ENCODE results near the gene NOP9.

Gene NOP9

DNA sequence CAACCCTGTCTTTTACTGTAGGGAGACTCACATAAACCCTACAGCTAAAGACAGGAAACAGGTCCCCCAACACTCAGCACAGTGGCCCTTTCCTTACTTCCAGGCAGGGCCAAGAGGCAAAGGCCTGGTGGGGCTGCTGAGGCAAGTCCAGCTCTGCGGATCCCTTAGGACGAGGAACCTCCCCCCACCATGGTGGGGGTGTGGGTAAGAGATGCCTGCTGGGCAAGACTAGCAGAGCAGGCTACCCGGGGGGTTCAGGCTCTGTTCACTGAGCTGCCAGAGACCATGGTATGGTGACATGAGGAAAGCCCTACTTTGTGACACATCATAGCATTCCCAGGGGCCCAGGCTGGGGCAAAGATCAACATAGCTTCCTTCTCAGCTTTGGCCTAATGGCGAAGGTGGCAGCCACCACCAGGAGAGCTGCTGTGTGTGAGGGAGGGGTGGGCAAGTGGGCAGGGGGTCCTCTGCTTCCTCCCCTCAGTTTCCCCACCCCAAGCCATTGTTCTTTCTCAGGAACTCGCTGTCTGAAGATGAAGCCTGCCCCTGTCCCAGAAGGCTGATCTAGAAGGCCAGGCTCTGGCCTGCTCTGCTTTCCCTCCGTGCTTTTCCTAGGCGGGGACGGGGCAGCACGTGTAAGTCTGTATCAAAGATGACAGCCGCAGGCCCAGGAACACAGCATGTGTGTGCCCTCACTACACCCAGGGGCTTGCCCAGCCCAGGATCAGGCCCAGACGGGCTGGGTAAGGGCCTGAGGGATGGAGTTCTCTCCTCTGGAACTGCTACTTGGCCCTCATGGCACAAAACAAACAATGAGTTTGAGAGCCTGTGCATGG, 47.1 kb upstream of the NOP9 start:
- Histone ChIP-seq H3K4me1 (ENCODE audit: insufficient read depth, low read length, severe bottlenecking) (no peaks in the 10 kb centered on the region), H4K20me1 (ENCODE audit: insufficient read depth, low read length) (no peaks in the 10 kb centered on the region), H2AFZ (ENCODE audit: low read length) (no peak overlapping the region), H3K9me2 (ENCODE audit: low read depth, low read length) (no peaks in the 10 kb centered on the region), H3K4me3 (ENCODE audit: low read depth, low read length, poor library complexity, severe bottlenecking) (no peak overlapping the region), H3K36me3 (ENCODE audit: insufficient read depth, low read length) (no peaks in the 10 kb centered on the region), H3K9me3 (ENCODE audit: low read length) (no peaks in the 10 kb centered on the region), H3K4me2 (ENCODE audit: low read length) (no peak overlapping the region), H3F3A (ENCODE audit: insufficient read depth, low read length) (no peaks in the 10 kb centered on the region), H3K27me3 (ENCODE audit: insufficient read depth, low read length) (no peaks in the 10 kb centered on the region), H3K27ac (ENCODE audit: low read depth, low read length, poor library complexity, severe bottlenecking) (no peak overlapping the region), H3K9ac (ENCODE audit: low read length) (no peak overlapping the region), H3K79me2 (ENCODE audit: insufficient read depth, low read length) (no peaks in the 10 kb centered on the region)
- TF ChIP-seq, protein P1, sequence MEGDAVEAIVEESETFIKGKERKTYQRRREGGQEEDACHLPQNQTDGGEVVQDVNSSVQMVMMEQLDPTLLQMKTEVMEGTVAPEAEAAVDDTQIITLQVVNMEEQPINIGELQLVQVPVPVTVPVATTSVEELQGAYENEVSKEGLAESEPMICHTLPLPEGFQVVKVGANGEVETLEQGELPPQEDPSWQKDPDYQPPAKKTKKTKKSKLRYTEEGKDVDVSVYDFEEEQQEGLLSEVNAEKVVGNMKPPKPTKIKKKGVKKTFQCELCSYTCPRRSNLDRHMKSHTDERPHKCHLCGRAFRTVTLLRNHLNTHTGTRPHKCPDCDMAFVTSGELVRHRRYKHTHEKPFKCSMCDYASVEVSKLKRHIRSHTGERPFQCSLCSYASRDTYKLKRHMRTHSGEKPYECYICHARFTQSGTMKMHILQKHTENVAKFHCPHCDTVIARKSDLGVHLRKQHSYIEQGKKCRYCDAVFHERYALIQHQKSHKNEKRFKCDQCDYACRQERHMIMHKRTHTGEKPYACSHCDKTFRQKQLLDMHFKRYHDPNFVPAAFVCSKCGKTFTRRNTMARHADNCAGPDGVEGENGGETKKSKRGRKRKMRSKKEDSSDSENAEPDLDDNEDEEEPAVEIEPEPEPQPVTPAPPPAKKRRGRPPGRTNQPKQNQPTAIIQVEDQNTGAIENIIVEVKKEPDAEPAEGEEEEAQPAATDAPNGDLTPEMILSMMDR (IDR thresholded peaks at IDR 0.05; ENCODE audit: low read length): no peak
- TF ChIP-seq EZH2 (IDR thresholded peaks at IDR 0.05; ENCODE audit: borderline replicate concordance, low read length): no peak

DNA sequence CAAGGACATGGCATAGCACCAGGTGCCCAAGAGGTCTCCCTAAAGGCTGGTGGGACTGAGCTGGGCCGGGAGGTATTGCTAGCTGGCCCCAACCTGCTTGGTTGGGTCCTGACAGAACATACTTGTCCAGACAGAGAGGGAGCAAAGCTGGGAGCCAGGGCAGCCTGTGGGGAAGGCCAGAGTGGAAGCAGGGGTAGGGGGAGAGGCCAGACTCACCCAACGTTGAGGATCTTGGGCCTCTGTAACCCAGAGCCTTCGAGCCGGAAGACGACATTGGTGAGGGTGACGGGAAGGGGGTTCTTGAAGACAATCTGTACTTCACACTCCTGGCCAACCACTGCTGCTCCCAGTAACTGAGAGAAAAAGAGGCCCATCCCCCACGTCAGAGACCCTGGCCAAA, 45.7 kb upstream of the NOP9 start:
- Histone ChIP-seq H3K27ac (ENCODE audit: low read depth, low read length, poor library complexity, severe bottlenecking) (no peak overlapping the region), H3K4me1 (ENCODE audit: insufficient read depth, low read length, severe bottlenecking) (no peaks in the 10 kb centered on the region), H3K9me2 (ENCODE audit: low read depth, low read length) (no peaks in the 10 kb centered on the region), H4K20me1 (ENCODE audit: insufficient read depth, low read length) (no peaks in the 10 kb centered on the region), H3K36me3 (ENCODE audit: insufficient read depth, low read length) (no peaks in the 10 kb centered on the region), H3K9me3 (ENCODE audit: low read length) (no peaks in the 10 kb centered on the region), H3K79me2 (ENCODE audit: insufficient read depth, low read length) (no peaks in the 10 kb centered on the region), H3K27me3 (ENCODE audit: insufficient read depth, low read length) (no peaks in the 10 kb centered on the region), H3K4me2 (ENCODE audit: low read length) (no peak overlapping the region), H3F3A (ENCODE audit: insufficient read depth, low read length) (no peaks in the 10 kb centered on the region), H3K4me3 (ENCODE audit: low read depth, low read length, poor library complexity, severe bottlenecking) (no peak overlapping the region), H2AFZ (ENCODE audit: low read length) (no peak overlapping the region), H3K9ac (ENCODE audit: low read length) (no peak overlapping the region)
- TF ChIP-seq, protein P1 (IDR thresholded peaks at IDR 0.05; ENCODE audit: low read length): no peak
- TF ChIP-seq EZH2 (IDR thresholded peaks at IDR 0.05; ENCODE audit: borderline replicate concordance, low read length): no peak

DNA sequence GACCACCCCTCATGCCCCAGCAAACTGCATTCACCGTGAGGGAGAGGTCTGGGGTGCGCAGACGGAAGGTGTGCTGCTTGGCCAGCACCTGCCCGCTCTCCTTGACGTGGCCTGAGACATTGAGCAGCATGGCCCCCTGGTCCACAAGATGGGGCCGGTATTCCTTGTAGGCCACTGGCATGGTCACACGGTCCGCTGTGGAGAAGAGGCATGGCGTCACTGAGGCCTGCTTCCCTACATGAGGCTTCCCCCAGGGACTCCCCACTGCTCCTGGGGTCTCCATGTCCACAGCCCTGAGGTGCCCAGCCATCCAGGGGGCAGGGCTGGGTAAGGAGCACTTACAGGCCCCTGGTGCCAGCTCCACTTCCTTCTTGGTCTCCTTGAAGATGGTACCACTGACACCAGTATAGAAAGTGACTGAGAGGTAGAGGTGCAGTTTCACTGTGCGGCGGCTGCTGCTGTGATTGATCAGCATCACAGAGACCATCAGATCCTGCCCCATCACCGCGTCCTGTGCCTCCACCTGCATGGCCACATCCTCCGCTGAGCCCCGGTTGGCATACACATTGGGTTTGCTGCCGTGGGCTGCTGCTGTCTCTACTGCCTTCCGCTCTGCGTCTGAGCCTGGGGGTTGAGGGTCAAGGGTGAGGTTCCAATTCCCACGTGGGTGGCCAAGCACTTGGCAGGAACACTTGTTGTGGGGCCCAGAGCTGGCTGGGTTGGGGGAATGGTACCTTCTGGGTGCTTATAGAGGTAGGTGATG, 44.8 kb upstream of the NOP9 start:
- no peaks in the 10 kb centered on the region for H3F3A ChIP-seq (ENCODE audit: insufficient read depth, low read length)

More for the DNA sequence above, 44.8 kb upstream of the NOP9 start:
- Histone ChIP-seq H3K9ac (ENCODE audit: low read length) (no peak overlapping the region), H3K36me3 (ENCODE audit: insufficient read depth, low read length) (no peaks in the 10 kb centered on the region), H3K9me3 (ENCODE audit: low read length) (no peaks in the 10 kb centered on the region), H3K4me2 (ENCODE audit: low read length) (no peak overlapping the region), H2AFZ (ENCODE audit: low read length) (no peak overlapping the region), H4K20me1 (ENCODE audit: insufficient read depth, low read length) (no peaks in the 10 kb centered on the region), H3K79me2 (ENCODE audit: insufficient read depth, low read length) (no peaks in the 10 kb centered on the region), H3K9me2 (ENCODE audit: low read depth, low read length) (no peaks in the 10 kb centered on the region), H3K27me3 (ENCODE audit: insufficient read depth, low read length) (no peaks in the 10 kb centered on the region), H3K4me3 (ENCODE audit: low read depth, low read length, poor library complexity, severe bottlenecking) (no peak overlapping the region), H3K27ac (ENCODE audit: low read depth, low read length, poor library complexity, severe bottlenecking) (no peak overlapping the region), H3K4me1 (ENCODE audit: insufficient read depth, low read length, severe bottlenecking) (no peaks in the 10 kb centered on the region)
- TF ChIP-seq EZH2 (IDR thresholded peaks at IDR 0.05; ENCODE audit: borderline replicate concordance, low read length): no peak
- TF ChIP-seq, protein P1 (IDR thresholded peaks at IDR 0.05; ENCODE audit: low read length): no peak
